Measurements from ENCODE around the gene KRTAP10-8.

- TF ChIP-seq CTCF (conservative IDR thresholded peaks at IDR 0.05): no peak
- no peak for TF ChIP-seq EZH2 (IDR thresholded peaks at IDR 0.05; ENCODE audit: low read depth)
Measured at GRCh38 chr21:44632067-44632466, 20.2 kb downstream of the KRTAP10-8 start.

Data from PC-9 (cell line).